ENCODE results near the gene CD82.

The CD82 gene, protein sequence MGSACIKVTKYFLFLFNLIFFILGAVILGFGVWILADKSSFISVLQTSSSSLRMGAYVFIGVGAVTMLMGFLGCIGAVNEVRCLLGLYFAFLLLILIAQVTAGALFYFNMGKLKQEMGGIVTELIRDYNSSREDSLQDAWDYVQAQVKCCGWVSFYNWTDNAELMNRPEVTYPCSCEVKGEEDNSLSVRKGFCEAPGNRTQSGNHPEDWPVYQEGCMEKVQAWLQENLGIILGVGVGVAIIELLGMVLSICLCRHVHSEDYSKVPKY

DNA sequence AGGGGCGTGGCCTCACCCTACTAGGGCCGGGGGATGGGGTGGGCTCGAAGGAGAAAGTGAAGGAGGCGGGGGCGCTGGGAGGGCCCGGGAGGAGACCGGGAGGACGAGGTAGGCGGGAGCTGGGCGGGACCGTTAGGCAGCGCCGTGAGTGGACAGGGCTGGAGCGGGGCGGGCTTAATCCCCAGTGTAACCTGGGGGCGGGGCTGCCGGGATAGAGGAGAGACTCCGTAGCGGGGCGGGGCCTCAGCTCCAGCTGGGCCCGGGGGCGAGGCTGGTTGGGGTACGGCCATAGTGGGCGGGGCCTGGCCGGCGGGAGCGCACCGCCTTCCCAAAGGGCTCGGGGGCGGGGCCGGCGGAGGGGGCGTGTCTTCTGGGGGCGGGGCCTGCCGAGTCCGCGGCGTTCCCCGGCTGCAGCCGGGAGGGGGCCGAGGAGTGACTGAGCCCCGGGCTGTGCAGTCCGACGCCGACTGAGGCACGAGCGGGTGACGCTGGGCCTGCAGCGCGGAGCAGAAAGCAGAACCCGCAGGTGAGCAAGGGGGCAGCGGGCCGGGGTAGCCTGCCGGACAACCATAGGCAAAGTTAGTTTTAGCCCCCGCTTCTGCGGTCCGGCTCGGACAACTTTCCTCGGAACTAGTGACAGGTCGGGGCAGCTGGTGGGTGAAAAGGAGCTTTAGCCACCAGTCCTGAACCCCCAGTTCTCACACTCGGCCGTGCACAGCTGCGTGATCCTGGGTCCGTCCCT is at the start of gene CD82:
Gene CD82, plus strand, starts transcription at position 453 of the 742 bp plus-strand sequence. CDS start 29,000 bp downstream, outside the sequence.
- peak; percentile 96 for DNase-seq

DNA sequence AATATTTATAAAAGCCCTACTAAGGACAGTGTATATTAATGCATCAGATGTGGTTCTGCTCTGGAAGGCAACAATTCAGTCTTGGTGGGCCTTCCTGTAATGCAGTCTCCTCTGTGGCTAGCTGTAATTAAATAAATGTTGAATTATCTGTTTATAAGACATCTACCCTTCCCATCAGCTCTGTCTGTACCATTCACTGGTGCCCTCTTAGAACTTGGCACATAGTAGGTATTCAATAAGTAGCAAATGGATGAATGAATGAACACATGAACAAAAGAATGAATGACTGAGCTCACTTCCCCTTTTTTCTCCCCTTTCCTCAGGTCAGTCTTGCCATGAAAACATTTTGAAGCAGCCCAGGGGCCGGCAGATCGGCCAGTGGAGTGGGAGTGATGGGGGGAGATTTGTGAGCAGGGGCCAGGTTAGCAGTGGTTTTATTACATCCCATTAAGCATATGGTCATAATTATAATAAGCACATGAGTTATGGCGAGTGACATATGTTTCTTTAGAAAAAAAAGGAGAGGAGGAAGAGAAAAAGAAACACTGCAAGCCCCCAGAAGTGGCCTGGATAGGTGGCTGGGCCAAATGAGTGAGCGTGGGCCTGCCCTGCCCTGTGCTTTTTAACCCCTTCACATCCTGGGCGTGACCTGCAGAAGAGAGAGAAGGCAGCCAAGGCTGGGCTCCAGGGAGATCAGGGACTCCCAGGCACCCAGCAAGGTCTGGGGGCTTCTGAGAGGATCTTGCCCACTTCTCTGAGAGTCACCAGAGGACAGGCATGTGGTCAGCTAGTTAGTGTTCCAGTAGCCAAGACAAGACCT is 48.6 kb upstream of the CD82 start:
- DNase-seq, result no peak

DNA sequence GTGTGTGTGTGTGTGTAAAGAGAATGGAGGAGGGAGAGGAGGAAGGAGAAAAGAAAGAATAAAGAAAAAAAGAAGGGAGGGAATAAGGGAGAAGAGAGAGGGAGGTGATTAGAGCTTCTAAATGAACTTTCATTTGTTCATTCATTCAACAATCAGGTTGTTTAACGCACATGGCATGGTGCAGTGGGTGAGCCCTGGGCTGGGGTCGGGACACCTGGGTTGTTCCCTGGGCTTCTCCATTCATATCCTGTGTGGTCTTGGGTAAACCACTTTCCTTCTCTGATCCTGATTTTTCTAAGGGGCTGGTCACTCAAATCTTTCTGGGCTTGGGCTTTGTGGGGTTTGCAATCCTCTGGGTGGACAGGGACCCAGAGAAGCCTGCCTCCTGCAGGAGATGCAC is 47.9 kb upstream of the CD82 start:
- no peak for DNase-seq

DNA sequence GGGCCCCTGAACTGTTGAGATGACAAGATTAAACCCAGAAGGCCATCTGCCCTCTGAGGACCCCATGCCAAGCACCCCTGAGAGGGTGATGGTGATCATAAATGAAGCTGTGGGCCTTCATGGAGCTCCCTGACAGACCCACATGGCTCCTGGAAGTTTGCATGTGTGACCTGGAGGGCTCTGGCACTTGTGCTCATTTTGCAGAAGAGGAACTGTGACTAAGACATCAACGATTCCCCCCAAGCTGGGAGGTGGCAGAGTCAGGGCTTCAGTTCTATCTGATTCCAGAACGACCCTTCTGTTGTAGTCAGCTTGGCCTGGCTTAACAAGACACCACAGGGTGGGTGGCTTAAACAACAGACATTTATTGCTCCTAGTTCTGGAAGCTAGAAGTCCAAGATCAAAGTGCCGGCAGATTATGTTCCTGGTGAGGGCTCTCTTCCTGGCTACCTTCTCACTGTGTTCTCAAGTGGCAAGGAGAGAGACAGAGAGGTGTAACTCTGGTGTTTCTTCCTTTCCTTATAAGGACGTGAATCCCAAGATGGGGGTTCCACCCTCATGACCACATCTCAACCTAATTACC is 46.4 kb upstream of the CD82 start:
- DNase-seq, result no peak

DNA sequence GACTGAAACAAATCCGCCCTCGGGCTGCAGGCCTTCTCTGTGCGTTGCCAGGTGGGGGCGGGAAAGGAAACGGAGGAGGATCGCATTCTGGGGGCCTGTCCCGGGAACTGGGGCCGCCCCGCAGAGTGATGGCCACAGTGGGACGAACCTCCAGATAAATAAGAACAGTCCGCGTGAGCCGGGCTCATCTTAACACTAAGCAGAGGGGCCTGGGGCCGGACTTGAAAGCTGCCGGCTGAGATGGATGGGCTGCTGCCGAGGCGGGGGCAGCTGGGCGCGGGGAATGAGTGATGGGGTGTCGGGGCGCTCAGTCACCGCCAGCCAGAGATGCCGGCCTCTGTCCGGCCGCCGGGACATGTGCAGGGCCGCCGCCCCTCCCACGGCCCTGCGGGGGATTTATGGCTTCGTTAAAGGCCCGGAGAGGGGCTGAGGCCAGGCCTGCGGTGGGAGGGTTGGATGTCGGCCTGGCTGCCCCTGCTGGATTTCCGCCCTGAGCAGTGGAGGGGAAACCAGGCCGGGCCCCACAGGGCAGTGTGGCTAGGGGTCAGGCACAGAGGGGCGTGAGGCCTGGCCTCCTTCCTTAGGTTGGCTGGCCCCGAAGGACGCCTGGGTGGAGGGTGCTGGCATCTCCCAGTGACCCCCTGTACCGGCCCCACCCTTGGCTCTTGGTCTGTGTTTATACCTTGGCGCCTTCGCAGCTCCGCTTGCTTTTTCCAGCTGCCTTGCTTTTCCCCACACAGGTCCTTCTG is 45.3 kb upstream of the CD82 start:
- no peak for DNase-seq

DNA sequence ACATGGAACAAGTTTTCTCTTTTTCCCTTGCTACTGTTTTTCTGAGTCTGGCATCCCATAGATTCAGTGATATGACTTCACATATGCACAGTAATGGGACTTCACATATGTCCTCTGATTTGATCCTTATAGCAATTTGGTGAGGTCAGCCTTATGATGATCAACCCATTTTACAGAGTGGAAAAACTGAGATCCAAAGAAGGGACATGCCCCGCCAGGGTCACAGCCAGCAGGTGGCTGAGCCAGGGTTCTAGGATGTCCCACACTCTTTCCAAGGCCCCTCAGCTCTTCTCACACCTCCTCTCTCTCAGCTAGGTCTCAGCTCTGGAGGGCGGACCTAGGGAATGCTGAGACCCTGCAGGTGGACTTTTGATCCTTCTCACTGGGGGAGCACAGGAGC is 44.3 kb upstream of the CD82 start:
- no peak for DNase-seq

DNA sequence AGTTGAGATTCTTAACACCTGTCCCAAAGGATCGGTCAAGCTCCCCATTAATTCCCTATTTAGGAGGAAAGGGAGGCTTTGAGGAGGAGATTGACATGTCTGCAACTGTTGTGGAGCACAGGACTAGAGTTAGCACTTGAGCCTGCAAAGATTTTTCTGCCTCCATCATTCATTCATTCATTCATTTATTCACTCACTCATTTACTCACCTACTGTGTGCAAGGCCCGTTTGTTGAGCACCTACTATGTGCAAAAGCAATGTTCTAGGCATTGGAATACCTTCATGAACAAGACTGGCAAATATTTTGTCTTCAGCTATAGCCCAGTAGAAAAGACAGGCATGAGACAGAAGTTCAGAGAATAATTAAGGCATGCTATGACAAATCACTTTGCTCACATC is 43.2 kb upstream of the CD82 start:
- no peak for DNase-seq

DNA sequence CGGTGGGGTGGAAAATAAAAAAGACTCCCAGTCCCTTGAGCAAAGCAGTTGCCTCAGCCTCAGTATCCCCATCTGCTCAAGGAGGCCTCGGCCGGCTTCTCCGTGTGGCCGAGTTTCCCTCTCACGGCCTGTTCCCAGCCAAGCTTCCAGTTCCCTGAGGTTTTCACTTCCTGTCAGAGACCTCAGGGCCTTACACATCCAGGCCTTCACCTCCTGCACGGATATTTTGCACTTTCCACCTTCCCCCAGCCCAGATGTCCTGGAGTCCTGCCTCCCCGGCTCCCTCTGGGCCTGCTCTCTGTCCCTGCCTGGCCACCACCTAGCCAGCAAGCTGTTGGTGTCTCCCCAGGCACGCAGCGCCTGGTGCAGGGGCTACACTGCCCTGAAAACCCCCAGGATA is 41.1 kb upstream of the CD82 start:
- DNase-seq, result no peak

DNA sequence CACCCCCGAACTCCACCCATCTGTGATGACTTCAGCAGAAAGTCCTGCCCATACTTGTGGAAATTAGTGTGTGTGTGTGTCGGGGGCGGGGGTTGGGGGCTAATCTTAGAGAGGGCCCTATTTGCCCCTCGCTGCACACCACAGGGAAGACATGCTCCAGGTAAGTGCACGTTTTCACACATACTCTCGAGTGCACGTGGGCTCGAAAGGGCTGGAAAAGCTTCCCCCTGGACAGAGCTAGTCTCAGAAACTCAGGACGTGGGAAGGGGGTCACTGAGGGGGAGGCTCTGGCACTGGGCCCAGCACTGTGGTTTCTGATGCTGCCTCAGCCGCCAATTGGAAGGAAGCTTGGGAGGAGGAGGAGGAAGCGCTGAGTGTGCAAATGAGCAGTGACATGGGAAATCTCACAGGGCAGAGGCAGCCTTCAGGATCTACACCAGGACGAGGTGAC is 40.7 kb upstream of the CD82 start:
- DNase-seq, result no peak

DNA sequence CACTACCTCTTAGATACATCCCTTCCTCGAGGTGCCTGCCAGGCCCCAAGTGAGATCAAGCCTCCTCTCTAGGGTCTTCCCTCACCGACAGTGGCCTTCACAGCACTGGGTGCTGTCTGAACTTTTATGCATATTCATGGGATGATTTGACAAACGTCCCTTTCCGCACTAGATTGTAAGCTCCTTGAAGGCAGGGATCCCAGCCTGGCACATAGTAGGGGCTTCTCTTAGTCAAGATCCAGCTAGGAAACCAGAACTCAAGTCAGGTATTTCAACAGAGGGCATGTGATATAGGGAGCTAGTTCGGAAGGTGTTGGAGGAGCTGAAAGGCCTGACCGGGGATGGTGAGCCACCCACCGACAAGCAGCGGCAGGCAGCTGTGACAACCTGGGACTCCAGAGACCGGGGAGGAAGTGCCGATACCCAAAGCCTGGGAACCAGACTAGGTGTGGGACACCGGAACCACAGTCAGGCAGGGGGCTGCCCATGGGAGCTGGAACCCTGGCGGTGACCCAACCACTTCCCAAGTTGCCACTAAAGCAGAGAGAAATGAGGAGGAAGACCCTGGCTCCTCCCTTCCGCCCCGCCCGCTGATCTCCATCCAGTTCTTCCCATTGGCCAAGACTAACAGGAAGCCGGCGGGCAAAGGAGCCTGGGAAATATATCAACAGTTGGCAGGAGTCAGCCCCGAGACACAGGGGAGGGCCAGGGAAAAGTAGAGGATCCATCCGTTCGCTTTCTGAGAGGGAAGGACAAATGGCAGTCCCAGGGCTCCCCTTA is 39.8 kb upstream of the CD82 start:
- no peak for DNase-seq

DNA sequence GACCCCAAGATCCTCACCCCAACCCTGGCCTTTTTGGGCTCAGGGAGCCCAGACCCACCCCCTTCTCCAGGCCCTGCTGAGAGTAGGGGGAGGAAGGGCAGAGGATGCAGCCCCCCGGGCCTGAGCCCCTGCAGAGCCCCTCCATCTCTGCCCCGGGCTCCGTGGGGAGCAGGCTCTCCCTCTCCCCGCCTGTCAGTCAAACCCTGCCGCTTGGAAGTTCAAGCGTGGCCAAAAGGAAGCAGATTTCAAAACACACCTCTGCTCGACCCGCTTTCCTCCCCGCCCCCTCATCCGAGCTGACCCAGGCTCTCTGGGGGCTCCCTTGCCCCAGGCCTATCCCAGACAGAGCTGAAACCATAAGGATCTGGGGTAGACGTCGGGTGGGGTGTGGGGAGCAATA is 39.0 kb upstream of the CD82 start:
- DNase-seq, result no peak

DNA sequence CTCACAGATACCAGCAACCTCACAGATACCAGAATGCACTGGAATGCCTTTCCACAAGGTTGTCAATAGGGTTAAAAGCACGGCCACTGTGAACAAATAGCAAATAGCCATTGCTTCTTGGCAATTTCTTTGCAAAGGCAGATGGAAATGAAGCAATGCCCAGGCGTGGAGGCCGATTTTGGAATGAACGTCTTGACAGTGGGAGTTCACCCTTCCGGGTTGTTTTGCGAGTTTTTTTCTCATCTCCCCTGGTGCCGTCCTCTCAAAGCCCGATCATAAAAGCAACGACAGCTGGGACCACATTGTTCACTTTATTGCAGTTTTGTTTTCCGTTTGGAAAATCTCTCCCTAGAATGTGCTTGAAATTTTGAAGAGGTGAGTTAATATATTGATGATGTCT is 38.0 kb upstream of the CD82 start:
- no peak for DNase-seq

DNA sequence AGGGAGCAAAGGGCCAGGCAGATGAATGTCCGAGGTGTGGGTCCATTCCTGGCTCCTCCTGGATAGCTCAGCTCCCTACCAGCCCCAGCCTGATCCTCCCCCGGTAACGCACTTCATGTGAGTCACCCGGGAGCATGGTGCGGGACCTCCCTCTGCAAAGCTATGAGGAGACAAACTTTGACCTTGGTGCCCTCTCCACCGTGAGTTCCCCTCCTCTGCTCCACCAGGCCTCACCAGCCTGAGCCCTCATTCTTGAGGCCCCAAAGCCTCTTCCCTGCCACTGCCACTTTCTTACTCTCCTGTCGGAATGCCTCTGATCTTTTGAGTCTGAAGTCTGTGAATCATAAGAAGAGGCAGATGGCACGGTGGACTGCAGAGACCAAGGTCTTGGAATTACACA is 37.4 kb upstream of the CD82 start:
- no peak for DNase-seq

DNA sequence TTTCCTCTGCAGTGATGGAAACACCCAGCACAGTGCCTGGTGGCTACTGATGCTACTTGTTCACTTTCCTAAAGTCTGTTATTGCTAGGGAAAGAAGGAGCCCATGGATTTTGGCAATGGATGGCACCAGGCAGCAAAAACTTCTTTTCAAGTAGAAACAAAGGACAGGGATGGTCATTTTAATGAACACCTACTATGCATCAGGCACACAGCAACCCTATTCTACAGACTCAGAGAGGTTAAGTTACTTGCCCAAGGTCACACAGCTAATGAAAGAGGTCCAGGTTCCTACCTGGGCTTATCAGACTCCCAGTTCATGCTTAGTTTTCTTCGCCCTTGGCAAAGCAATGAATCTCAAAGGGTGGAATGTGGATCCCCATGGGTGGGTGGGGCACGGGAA is 36.9 kb upstream of the CD82 start:
- DNase-seq, result no peak

DNA sequence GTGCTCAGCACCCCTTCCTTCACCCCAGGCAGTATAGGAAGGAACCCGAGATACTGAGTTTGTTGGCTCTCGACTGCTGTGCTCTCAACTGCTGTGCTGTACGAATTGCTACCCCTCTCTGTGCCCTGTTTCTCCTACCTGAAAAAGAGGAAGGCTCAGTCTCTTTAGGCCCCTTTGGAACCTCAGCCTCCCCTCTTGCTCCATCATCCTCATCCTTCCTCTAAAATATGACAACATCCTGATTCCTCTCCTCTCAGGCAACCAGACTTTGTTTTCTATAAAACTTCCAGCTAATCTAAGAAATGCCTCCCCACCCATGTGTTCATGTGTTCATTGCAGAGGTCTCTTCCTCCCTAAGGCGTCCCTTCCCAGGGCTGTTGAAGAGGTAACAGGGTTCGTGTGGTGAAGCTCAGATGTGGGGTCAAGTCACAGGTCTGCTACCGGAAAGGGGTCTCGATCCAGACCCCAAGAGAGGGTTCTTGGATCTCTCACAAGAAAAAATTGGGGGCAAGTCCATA is 35.5 kb upstream of the CD82 start:
- no peak for DNase-seq

DNA sequence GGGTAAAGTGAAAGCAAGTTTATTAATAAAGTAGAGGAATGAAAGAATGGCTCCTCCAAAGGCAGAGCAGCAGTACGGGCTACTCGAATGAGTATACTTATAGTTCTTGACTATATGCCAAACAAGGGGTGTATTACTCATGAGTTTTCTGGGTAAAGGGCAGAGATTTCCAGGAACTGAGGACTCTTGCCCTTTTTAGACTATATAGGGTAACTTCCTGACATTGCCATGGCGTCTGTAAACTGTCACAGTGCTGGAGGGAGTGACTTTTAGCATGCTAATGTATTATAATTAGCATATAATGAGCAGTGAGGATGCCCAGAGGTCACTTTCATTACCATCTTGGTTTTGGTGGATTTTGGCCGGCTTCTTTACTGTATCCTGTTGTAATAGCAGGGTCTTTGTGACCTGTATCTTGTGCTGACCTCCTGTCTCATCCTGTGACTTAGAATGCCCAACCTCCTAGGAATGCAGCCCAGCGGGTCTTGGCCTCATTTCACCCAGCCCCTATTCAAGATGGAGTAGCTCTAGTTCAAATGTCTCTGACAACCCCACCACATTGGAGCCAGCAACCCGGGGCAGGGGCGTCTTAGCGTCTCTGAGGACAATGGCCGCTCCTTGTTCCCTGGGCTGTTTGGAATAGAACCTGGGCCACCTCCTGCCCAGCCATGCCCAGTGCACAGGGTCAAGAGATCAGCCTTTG is 34.9 kb upstream of the CD82 start:
- no peak for DNase-seq

DNA sequence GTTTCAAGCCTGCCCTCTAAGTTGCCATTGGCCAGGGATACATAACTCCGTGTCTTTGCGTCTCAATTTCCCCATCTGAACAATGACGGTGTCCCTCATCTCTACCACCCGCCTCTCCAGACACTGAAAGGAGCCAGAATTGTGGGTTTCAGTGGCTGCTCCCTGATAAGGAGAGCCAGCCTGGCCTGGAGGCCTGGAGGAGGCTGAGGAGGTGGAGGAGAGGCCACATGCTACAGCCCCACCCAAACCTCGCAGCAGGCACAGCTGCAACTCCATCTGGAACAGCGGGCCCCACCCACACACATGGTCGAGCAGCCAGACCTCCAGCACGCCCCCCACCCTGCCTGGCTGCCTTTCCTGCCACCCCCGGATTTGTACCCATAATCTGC is 34.4 kb upstream of the CD82 start:
- no peak for DNase-seq

DNA sequence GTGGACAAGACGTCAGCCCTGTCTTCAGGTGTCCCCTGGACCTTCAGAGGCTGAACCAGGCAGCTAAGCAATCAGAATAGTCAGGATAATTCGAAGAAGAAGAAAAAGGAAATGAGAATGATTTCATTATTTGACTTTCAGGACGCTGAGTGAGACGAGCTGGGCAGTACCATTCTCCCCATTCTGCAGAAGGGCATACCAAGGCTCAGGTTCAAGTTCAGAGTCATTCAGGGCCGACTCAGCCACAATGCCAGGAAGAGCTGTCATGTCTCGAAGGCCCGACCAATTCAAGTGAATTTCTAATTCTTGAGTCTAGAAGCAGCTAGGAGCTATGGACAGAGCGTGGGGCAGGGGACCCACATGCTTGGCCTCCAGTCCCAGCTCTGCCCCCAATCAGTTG is 33.8 kb upstream of the CD82 start:
- DNase-seq, result no peak

DNA sequence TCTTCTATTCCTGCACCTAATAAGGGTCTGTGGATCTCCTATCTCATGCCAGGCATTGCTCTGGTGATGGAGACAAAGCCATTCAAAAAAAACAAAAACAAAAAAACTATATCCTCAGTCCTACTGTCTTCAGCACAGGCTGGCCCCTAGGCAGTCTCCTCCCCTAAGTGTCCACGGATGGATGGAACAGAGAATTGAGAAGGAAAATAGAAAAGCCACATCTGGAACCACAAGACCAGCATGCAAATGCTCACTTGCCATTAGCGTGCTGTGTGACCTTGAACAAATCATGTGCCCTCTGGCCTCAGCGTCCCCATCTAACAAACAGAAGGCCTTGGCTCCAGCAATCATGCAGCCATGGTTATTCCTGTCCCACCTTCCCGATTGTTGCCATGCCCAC is 32.7 kb upstream of the CD82 start:
- no peak for DNase-seq

DNA sequence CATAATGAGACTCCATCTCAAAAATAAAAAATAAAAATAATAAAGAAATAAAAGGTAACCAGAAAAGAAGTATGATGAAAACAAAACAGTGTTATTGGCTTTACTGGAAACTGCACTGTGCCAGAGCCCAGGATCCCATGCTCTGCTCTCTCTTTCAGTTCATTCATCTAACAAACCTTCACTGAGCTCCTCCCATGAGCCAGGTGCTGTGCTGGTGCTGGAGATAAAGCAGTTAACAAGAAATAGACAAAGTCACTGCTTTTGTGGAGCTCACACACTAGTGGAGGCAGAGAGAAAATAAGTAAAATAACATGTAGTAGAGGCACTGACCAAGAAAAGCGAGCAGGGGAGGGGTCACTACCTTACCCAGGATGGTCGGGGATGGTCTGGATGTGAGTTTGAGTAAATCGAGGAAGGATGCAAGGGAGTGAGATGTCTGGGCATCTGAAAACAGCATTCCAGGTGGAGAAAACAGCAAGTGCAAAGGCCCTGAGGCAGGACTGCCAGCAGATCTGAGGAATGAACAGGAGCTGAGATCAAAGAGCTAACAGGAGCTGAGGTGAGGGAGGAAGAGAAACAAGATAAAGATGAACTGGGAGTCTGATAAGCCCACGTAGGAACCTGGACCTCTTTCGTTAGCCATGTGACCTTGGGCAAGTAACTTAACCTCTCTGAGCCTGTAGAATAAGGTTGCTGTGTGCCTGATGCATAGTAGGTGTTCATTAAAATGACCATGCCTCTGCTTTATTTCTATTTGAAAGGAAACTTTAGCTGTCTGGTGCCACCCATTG is 31.3 kb upstream of the CD82 start:
- no peak for DNase-seq

Data from NCI-H748 treated with DMSO at 0.1 percent for 48 hours (cell line).